A549 (cell line): Measurements from ENCODE around the gene DHX57. TPM values are rescaled to one million over a fixed set of nuclear protein-coding genes. Genes with fewer than 3 reads are reported as not detected.

Experiments
- ATAC-seq, 2 experiments: fragments of 200-7000 bp in 1 of 2; fragments of >200 bp in 1 of 2; cut with Nextera tagmentation in 1 of 2; cut with Tn5 transposase in 1 of 2; 3 replicates each; pipeline versions ENCODE4 v1.8.0 to v1.9.1; 2018 to 2020; ENCODE audit warnings: mild to moderate bottlenecking in 1 of 2, moderate library complexity in 1 of 2
- CTCF ChIA-PET: fragments of 300-600 bp; sonication (Branson Sonifier 250); formaldehyde crosslinking; extraction: SDS; loops from one replicate; lab custom pipeline; 2021; ENCODE audit warnings: antibody characterized with exemption, inconsistent platforms; lab: Yijun Ruan, JAX
- POLR2A ChIA-PET: fragments of 350-600 bp; formaldehyde crosslinking; extraction: SDS; loops from one replicate; lab custom pipeline; 2021; ENCODE audit warnings: antibody characterized with exemption, inconsistent platforms; lab: Yijun Ruan, JAX
- DNase-seq, 2 experiments: peaks; one replicate each; pipeline versions ENCODE4 v3.0.0 to v3.0.0-alpha.2; 2011 to 2016; ENCODE audit warnings: low read depth in 1 of 2, low spot score in 1 of 2
- FAIRE-seq: peaks from 2 replicates; lab custom pipeline; 2011; peaks lifted over from hg19 to GRCh38; lab: Jason Lieb, UNC
- H3K27ac ChIP-seq, 2 experiments: fragments of >200 bp; sonication (Bioruptor Twin); formaldehyde crosslinking; 3 replicates each; pipeline ENCODE4 v1.5.1; 2016 to 2017
- H3K4me1 ChIP-seq: fragments of >200 bp; sonication (Bioruptor Twin); formaldehyde crosslinking; 3 replicates; pipeline ENCODE4 v1.6.1; 2016
- H3K4me2 ChIP-seq: fragments of >200 bp; sonication (Bioruptor Twin); formaldehyde crosslinking; 3 replicates; pipeline ENCODE4 v1.6.1; 2016
- H3K4me3 ChIP-seq: fragments of >200 bp; sonication (Bioruptor Twin); formaldehyde crosslinking; 3 replicates; pipeline ENCODE4 v1.5.1; 2016
- H3K9me3 ChIP-seq: fragments of >200 bp; sonication (Bioruptor Twin); formaldehyde crosslinking; 3 replicates; pipeline ENCODE4 v1.6.1; 2016
- CBX2 ChIP-seq: fragments of 200-600 bp; sonication (generic); IDR thresholded peaks from 2 replicates; pipeline ENCODE4 v1.6.1; 2016; ENCODE audit warnings: low read depth, mild to moderate bottlenecking, borderline replicate concordance
- EHF ChIP-seq: fragments of 250-450 bp; sonication (Bioruptor Pico); IDR thresholded peaks from 2 replicates; pipeline ENCODE4 v1.5.0; 2020; ENCODE audit warnings: mild to moderate bottlenecking
- EHMT2 ChIP-seq: fragments of 200-600 bp; sonication (generic); IDR thresholded peaks from 2 replicates; pipeline ENCODE4 v1.6.1; 2016; ENCODE audit warnings: antibody characterized with exemption, low read depth, mild to moderate bottlenecking, moderate library complexity
- ESRRA ChIP-seq: fragments of 150-350 bp; IDR thresholded peaks from 2 replicates; pipeline ENCODE4 v1.6.1; 2014; ENCODE audit warnings: mild to moderate bottlenecking, low read length, borderline replicate concordance
- FOSB ChIP-seq: fragments of 250-450 bp; sonication (Bioruptor Pico); IDR thresholded peaks from 2 replicates; pipeline ENCODE4 v1.5.0; 2020; ENCODE audit warnings: mild to moderate bottlenecking, moderate library complexity
- GATA3 ChIP-seq: IDR thresholded peaks from 2 replicates; pipeline ENCODE4 v1.6.1; 2012; ENCODE audit warnings: borderline replicate concordance
- HOXA7 ChIP-seq: fragments of 250-450 bp; sonication (Bioruptor Pico); IDR thresholded peaks from 2 replicates; pipeline ENCODE4 v1.5.0; 2020; ENCODE audit warnings: mild to moderate bottlenecking, moderate library complexity
- JUN ChIP-seq, 2 experiments: fragments of >200 bp; sonication (Bioruptor Twin); formaldehyde crosslinking; IDR thresholded peaks; 2 replicates in 1 of 2; 3 replicates in 1 of 2; pipeline ENCODE4 v1.6.1; 2016 to 2017
- KDM1A ChIP-seq: fragments of 200-600 bp; sonication (generic); IDR thresholded peaks from 2 replicates; pipeline ENCODE4 v1.6.1; 2016; ENCODE audit warnings: low read depth, mild to moderate bottlenecking
- KDM5A ChIP-seq: fragments of 200-600 bp; sonication (generic); IDR thresholded peaks from 2 replicates; pipeline ENCODE4 v1.6.1; 2016; ENCODE audit warnings: antibody characterized with exemption, mild to moderate bottlenecking
- PHF8 ChIP-seq: fragments of 200-600 bp; sonication (generic); IDR thresholded peaks from 2 replicates; pipeline ENCODE4 v1.6.1; 2016; ENCODE audit warnings: low read depth, mild to moderate bottlenecking, antibody characterized with exemption, moderate library complexity, borderline replicate concordance
- POLR2A ChIP-seq: IDR thresholded peaks from 2 replicates; pipeline ENCODE4 v1.6.1; 2012; ENCODE audit warnings: mild to moderate bottlenecking, low read length
- SMC3 ChIP-seq: fragments of >200 bp; sonication (Bioruptor Twin); formaldehyde crosslinking; IDR thresholded peaks from 3 replicates; pipeline ENCODE4 v1.6.1; 2018; ENCODE audit warnings: inconsistent platforms
- TFCP2L1 ChIP-seq: fragments of 250-450 bp; sonication (Bioruptor Pico); IDR thresholded peaks from 2 replicates; pipeline ENCODE4 v1.5.0; 2021; ENCODE audit warnings: mild to moderate bottlenecking
- TP53 ChIP-seq: fragments of 250-450 bp; sonication (Bioruptor Pico); IDR thresholded peaks from 2 replicates; pipeline ENCODE4 v1.5.0; 2021; ENCODE audit warnings: mild to moderate bottlenecking, moderate library complexity
- ZSCAN20 ChIP-seq: fragments of 250-450 bp; sonication (Bioruptor Pico); IDR thresholded peaks from 2 replicates; pipeline ENCODE4 v1.8.0; 2022; ENCODE audit warnings: mild to moderate bottlenecking, moderate library complexity
- WGBS: methylation state at CpG from one replicate; pipeline ENCODE4 v1.1.6; 2017; ENCODE audit errors: missing lambda C conversion rate; 5-methylcytosine and 5-hydroxymethylcytosine counted together
- polyA plus RNA-seq, 4 experiments: library from polyadenylated mRNA; depleted of rRNA in 3 of 4; stranded (reverse); fragments of >200 nt; fragmentation: RNase III in 1 of 4; extraction: RNeasy Plus Mini Kit Qiagen cat#74134 plus additional on column Dnase treatment in 1 of 4; gene quantifications; 2 replicates in 3 of 4; 3 replicates in 1 of 4; pipeline ENCODE4 v1.2.3, GENCODE V29; 2011 to 2017
- TF ChIP-seq, protein P1 (sequence below): IDR thresholded peaks from 2 replicates; pipeline ENCODE4 v1.6.1; 2012
- TF ChIP-seq, protein P2 (sequence below): fragments of 150-350 bp; IDR thresholded peaks from 2 replicates; pipeline ENCODE4 v1.6.1; 2014; ENCODE audit warnings: low read depth, mild to moderate bottlenecking, low read length

The DHX57 gene
- polyA plus RNA-seq, 2 of the 4 experiments (the other 2 are of a cell fraction) = 20.6 to 31.8 TPM

DNA sequence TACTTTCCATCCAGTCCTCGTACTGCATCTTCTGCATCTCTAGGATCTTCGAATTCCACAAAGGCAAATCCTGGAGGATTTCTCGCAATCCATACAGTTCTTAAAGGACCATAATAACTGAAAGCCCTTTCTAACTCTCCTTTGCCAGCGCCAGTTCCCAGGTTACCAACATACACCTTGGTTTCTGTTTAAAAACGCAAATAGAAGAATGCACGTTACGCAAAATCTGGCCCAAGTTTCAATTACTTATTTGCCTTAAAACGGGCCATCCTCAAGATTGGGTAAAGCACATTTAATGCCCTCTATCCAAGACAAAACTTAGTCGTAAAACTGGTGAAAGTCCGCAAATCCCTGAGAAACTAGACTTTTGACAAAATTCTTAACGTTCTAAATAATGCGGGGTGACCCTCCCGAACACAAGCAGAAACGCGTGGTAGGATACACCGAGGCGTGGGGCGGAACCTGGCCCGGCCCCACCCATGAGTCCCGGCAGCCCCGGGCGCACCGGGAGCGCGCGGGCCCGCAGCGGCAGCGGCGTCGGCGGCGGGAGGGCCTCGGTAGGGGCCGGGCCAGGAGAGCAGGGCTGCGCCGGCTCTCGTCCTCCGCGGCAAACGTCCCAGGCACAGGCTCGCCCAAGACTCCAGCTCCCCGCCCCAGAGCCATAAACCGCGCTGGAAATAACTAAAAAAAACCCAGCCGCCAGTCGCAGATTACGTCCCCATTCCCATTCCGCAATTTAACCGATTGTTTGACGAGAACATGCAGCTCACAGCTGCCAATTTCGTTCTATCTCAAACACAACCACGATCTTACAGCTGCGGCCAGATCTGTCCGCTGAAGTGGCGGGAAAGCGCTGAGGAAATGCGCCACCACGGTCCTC, 125.5 kb downstream of the DHX57 start:
- ATAC-seq (peak; percentile 52 to 54), FAIRE-seq (no peak), DNase-seq (peak in 1 of 2 experiments; percentile 37)
- Histone ChIP-seq H3K27ac (peak overlapping the region; percentile 96 to 98), H3K4me1 (peaks cover 48% of the 10 kb centered on the region), H3K9me3 (no peaks in the 10 kb centered on the region), H3K4me2 (peak overlapping the region; percentile 87), H3K4me3 (peak overlapping the region; percentile 84)
- 2% methylated on average over 43 of the region's 59 CpGs for WGBS
- TF ChIP-seq ZSCAN20 (CRISPR knock-in tag) (no peak), EHMT2 (no peak), FOSB (CRISPR knock-in tag) (0 out of 2 replicates have a peak, but pooled peaks have one; percentile 53), POLR2A (peak; percentile 48), TFCP2L1 (peak; percentile 76; the same call in 1 of the 2 replicates), EHF (CRISPR knock-in tag) (no peak), KDM5A (0 out of 2 replicates have a peak, but pooled peaks have one; percentile 17), ESRRA (no peak), KDM1A (no peak), HOXA7 (peak; percentile 71), PHF8 (peak; percentile 47; the same call in 1 of the 2 replicates), JUN (IDR thresholded peaks at IDR 0.05) (no peak), CBX2 (no peak), TP53 (0 out of 2 replicates have a peak, but pooled peaks have one; percentile 73)
- TF ChIP-seq, protein P1, sequence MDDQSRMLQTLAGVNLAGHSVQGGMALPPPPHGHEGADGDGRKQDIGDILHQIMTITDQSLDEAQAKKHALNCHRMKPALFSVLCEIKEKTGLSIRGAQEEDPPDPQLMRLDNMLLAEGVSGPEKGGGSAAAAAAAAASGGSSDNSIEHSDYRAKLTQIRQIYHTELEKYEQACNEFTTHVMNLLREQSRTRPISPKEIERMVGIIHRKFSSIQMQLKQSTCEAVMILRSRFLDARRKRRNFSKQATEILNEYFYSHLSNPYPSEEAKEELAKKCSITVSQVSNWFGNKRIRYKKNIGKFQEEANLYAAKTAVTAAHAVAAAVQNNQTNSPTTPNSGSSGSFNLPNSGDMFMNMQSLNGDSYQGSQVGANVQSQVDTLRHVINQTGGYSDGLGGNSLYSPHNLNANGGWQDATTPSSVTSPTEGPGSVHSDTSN = 0 out of 2 replicates have a peak, but pooled peaks have one; percentile 13
- TF ChIP-seq, protein P2, sequence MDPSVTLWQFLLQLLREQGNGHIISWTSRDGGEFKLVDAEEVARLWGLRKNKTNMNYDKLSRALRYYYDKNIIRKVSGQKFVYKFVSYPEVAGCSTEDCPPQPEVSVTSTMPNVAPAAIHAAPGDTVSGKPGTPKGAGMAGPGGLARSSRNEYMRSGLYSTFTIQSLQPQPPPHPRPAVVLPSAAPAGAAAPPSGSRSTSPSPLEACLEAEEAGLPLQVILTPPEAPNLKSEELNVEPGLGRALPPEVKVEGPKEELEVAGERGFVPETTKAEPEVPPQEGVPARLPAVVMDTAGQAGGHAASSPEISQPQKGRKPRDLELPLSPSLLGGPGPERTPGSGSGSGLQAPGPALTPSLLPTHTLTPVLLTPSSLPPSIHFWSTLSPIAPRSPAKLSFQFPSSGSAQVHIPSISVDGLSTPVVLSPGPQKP = no peak
- ChIA-PET CTCF (interaction anchor here (0.6 to 3.8 kb wide), 10 partner anchors 10 to 434 kb away, joined by 3 to 23 read pairs (median 3); no protein-coding TSS in a partner anchor), POLR2A (interaction anchor here (0.7 to 2.8 kb wide), 37 partner anchors 10 to 479 kb away, joined by 3 to 90 read pairs (median 13); partner anchors contain the start of genes ATL2, DHX57, GALM and HNRNPLL)

DNA sequence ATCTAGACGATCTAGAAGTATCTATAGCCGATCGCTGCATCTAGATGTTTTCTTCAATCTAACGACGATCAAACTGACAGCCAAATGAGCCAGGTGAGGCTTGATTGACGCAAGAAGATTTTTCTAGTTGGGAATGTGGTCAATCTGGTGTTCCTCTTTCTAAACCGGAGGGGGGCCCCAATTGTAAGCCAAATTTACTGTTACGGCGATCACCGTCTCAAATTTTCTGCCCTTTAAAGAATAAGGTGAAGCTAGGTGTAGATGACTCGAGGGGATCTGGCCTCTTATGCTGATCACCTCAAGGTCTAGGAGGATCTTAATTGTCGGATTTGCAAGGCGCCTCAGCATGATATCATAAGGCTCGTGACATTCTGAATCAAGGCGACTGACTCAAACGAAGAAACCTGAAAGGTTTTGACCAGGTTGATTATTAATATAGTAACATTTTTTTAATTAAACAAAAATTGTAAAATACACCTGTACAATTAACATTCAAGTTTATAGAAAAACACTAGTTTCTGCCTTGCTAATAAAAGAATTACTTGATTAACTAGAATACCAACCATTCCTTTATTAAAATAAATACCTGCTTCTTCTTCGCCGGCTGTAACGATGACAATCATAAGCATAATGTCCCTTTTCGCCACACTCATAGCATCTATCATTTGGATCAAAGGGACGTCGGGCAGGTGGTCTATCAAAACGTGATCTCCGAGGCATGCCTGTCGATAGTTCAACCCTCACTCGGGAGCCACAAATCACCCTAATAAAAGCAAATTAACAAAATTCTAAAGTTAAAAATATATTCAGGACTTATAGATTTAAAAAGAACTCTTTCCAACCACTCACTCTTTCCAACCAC, 126.6 kb downstream of the DHX57 start:
- 51% methylated on average over 26 of the region's 26 CpGs for WGBS
- DNase-seq (no peak), FAIRE-seq (no peak), ATAC-seq (no peak)
- H3K4me3 ChIP-seq = peak overlapping the region; percentile 84
- TF ChIP-seq FOSB (CRISPR knock-in tag) = 0 out of 2 replicates have a peak, but pooled peaks have one; percentile 47
- 0 out of 2 replicates have a peak, but pooled peaks have one; percentile 32 for TF ChIP-seq TFCP2L1
- no peak for TF ChIP-seq SMC3
- no peak for TF ChIP-seq GATA3
- TF ChIP-seq HOXA7 = peak; percentile 48; the same call in 1 of the 2 replicates
- ChIA-PET CTCF (interaction anchor here (1.7 to 4.1 kb wide), 3 partner anchors 8 to 214 kb away, joined by 4 to 23 read pairs (median 15); no protein-coding TSS in a partner anchor), POLR2A (interaction anchor here (2.8 kb wide), 1 partner anchor 49 kb away, joined by 38 read pairs; no protein-coding TSS in a partner anchor)
- no peaks in the 10 kb centered on the region for H3K9me3 ChIP-seq
- H3K4me1 ChIP-seq = peaks cover 57% of the 10 kb centered on the region
- peak overlapping the region; percentile 87 for H3K4me2 ChIP-seq
- H3K27ac ChIP-seq = peak overlapping the region; percentile 96 to 98
